Body of pancreas (tissue), 4 donors: Measurements from ENCODE around the gene SLC22A23.
A peak's percentile ranks its signal among the peaks of the same experiment; 100 is the strongest.

Source experiments
- CTCF ChIP-seq, 7 experiments: fragments of 450-650 bp in 4 of 7; fragments of 200-600 bp in 3 of 7; sonication (generic) in 3 of 7; IDR thresholded peaks; one replicate each; pipeline ENCODE4 v1.5.1; 2016 to 2019; ENCODE audit warnings: antibody characterized with exemption in 7 of 7
- POLR2A ChIP-seq, 3 donors: fragments of 450-650 bp; IDR thresholded peaks; one replicate each; pipeline ENCODE4 v1.6.1; 2016; ENCODE audit warnings: antibody characterized with exemption in 3 of 3, mild to moderate bottlenecking in 2 of 3

GRCh38 chr6:3403238-3404173 is 53.3 kb downstream of the SLC22A23 start:
- peak in 2 of 7 experiments; percentile 11 to 23 for TF ChIP-seq CTCF (IDR thresholded peaks at IDR 0.05)
- TF ChIP-seq POLR2A (IDR thresholded peaks at IDR 0.05), result peak in 2 of 3 donors; percentile 39 to 41
